HG02870 (cell line): ENCODE results near the gene GNPAT.

ENCODE experiments used
- ATAC-seq: cut with Tn5 transposase; IDR thresholded peaks from one replicate; pipeline ENCODE4 v1.9.1; 2021; ENCODE audit warnings: mild to moderate bottlenecking, moderate library complexity; ENCODE audit not compliant: unreplicated experiment

Gene GNPAT

GRCh38 chr1:231240883-231241735, at the start of gene GNPAT:
Gene GNPAT (plus strand): TSS chr1:231241212. CDS start chr1:231241379, 167 bp downstream.
- ATAC-seq: peak; percentile 86

DNA sequence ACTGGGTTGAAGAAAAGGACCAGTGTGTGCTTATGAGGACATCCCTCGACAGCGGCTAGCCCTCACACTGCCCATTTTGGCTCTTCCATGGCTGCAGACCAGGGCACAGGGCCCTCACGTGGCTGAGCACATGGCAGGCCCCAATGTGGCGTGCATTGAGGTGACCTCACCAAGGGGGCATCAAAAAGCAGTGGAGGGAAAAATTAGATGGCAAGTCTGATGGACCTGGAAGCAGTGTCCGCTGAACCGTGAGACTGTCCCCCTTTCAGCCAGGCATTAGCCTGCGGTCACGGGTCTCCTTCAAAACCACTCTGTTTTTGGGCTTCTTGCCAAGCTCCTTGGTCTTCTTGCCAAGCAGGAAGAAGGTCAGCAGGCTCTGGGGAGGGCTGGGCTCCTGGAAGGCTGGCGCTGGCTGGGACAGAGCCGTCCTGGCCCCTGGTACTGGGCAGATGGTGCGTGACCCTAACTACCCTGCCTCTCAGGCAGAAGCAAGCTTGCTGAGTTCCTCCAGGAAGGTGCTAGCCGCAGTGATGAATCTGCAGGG, 48.3 kb upstream of the GNPAT start:
- ATAC-seq: no peak

- no peak for ATAC-seq
These were observed 47.2 kb upstream of the GNPAT start for GRCh38 chr1:231193710-231194340.

DNA sequence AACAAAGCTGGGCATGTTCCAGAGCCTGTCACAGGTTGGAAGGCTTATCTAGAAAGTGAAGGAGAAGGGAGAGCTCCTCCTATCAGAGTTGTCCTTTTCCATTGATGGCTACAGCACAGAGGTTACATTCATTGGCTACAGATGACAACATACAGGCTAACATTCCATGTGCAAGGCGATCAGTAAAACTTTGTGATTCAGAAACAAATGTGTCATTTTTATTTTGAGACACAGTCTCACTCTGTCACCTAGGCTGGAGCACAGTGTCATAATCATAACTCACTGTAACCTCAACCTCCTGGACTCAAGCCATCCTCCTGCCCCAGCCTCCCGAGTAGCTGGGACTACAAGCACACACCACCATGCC, 46.6 kb upstream of the GNPAT start:
- no peak for ATAC-seq

- ATAC-seq: no peak
These were observed 46.0 kb upstream of the GNPAT start for GRCh38 chr1:231194843-231195516.

DNA sequence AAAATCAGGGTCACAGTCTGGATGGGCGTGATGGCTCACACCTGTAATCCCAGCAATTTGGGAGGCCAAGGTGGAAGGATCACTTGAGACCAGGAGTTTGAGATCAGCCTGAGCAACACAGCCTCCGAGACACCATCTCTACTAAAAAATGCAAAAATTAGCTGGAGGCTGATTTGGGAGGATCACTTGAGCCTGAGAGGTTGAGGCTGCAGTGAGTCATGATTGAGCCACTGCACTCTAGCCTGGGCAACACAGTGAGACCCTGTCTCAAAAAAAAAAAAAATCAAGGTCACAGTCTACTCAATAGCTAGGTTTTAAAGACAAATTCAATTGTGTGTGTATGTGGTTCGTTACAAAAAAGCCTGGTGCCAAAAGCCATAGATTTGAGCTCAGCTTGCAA, 44.7 kb upstream of the GNPAT start:
- ATAC-seq: no peak

GRCh38 chr1:231196728-231197127, 44.3 kb upstream of the GNPAT start:
- no peak for ATAC-seq

DNA sequence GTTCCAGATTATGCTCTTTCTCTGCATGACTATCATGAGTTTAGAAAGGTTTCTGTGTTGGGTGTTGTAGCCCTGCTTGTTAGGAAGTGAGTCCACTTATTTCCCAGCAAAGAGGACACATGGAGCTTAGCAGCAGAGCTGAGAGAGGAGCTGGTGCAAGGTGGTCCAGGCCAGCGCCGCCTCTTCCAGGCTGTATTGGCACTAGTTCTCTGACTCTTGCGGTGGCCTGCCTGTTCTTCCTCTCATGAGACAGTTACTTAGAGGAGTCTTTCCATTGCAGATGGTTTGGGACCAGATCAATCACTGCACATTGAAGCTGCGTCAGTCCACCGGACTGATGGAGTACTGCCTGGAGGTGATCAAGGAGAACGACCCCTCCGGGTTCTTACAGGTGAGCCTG, 41.1 kb upstream of the GNPAT start:
- ATAC-seq: no peak

DNA sequence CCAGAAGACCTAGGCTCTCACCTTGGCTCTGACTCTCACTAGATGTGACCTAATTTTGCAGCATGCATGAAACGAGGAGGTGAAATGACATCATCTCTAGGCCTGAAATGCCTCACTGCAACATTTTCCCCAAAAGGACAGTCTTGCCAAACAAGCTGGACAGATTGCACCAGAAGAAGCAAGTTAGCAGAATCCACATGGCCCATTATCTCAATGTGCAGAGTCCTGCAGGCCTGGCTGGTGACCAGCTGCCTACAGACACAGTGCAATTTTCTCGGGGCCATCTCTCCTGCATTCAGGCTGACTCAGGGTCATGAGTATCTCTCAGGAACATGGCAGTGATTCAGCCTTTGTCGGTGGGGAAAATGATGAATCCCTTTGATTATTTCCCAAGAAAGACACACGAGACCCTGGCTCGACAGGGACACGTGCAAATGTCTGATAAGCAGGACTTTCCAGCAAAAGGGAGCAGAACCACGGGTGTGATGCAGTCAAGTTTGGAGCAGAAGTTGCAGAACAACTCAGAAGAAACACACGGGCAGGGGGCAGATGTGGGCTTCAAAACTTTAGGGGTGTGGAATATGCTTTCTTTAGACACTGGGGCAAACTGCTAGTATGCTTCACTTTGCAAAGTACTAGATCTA, 40.5 kb upstream of the GNPAT start:
- no peak for ATAC-seq

- no peak for ATAC-seq
These were observed 39.5 kb upstream of the GNPAT start for GRCh38 chr1:231201375-231201978.

DNA sequence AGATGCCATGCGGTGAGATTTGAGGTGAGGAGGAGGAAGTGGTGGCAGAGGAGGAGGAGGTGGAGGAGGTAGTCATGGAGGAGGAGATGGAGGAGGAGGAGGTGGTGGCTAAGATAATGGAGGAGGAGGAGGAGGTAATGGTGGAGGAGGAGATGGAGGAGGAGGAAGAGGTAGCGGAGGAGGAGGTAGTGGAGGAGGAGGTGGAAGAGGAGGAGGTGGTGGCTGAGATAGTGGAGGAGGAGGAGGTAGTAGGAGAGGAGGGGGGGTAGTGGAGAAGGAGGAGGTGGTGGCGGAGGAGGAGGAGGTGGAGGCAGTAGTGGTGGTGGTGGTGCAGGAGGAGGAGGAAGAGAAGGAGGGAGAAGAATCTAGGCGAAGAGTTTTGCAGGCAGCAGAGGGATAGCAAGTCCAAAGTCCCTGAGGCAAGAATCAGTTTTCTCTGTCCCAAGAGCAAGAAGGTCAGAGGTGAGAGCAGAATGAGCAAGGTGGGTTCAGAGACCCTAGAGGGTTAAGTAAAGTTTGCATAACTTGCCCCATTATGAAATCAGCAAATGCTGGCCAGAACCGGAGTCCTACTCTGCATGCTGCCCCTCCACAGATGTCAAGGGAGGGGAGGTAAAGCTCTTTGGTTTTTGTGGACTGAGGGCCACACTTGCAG, 38.9 kb upstream of the GNPAT start:
- no peak for ATAC-seq

- ATAC-seq: no peak
These were observed 37.6 kb upstream of the GNPAT start for GRCh38 chr1:231203259-231204057.

DNA sequence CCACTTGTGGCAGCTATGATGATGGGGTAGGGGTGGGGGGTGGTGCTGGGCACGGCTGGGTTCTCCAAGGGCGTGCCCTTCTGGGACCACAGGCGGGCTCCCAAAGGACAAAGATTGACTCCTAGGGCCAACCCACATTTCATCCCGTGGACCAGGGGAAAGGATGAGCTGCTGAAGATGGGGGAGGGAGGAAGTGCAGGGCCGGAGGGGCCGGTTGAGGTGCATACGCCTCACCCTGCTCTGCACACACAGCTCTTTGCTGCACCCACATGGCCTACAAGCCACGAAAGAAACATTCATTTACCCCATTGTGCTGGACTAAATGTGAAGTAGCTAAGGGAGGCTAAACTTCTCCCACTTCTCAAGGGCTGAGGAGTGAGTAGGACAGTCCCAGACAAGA, 34.2 kb upstream of the GNPAT start:
- ATAC-seq: no peak

DNA sequence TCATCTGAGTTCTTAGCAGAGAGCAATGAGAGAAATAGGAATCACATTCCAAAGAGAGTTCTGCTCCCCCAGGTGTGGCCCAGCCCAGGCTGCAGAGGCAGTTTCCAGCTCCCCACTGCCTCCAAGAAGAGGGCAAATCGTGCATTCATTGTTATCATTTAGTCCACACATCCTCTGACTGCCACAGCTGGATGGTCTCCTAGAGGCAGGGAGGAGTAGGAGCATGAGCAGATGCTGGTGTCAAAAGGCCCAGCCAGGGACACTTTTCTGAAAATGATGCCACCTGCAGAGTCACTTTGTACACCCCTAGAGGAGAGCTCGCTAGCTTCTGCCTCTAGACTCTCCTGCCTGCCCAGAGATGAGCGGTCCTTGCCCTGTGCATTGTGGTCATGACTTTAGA, 33.6 kb upstream of the GNPAT start:
- ATAC-seq: no peak

- no peak for ATAC-seq
These were observed 32.0 kb upstream of the GNPAT start for GRCh38 chr1:231208980-231209379.

DNA sequence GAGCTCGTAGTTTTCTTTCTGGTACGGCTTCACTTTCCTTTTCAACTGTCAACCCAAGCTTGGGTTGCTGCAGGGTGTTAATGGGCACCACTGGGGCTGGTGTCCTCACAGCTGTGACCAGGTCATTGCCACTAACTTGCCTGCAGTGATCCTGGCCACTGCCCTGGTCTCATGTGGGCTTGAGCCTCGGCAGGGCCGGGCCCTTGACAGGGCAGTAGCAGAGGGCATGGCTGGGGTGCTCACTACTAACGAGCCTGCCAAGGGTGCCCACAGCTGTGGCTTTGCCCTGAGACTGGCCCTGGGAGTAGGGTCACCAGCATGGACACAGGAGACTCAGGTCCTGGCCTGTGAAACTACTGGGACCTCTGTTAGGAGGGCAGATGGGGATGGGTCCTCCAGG, 31.5 kb upstream of the GNPAT start:
- ATAC-seq: no peak

- ATAC-seq: no peak
These were observed 30.9 kb upstream of the GNPAT start for GRCh38 chr1:231210126-231210525.

GRCh38 chr1:231211005-231211857, 29.8 kb upstream of the GNPAT start:
- peak; percentile 78 for ATAC-seq
